LNCAP (cell line): ENCODE results near the gene AFF2.

Source experiments
- CTCF ChIP-seq: fragments of 450-650 bp; IDR thresholded peaks from 2 replicates; pipeline ENCODE4 v1.5.1; 2017; ENCODE audit warnings: mild to moderate bottlenecking

The AFF2 gene

GRCh38 chrX:148865277-148866210 lies 365.1 kb downstream of the AFF2 start:
- TF ChIP-seq CTCF, result no peak

GRCh38 chrX:148867596-148867995 lies 367.2 kb downstream of the AFF2 start:
- no peak for TF ChIP-seq CTCF

DNA sequence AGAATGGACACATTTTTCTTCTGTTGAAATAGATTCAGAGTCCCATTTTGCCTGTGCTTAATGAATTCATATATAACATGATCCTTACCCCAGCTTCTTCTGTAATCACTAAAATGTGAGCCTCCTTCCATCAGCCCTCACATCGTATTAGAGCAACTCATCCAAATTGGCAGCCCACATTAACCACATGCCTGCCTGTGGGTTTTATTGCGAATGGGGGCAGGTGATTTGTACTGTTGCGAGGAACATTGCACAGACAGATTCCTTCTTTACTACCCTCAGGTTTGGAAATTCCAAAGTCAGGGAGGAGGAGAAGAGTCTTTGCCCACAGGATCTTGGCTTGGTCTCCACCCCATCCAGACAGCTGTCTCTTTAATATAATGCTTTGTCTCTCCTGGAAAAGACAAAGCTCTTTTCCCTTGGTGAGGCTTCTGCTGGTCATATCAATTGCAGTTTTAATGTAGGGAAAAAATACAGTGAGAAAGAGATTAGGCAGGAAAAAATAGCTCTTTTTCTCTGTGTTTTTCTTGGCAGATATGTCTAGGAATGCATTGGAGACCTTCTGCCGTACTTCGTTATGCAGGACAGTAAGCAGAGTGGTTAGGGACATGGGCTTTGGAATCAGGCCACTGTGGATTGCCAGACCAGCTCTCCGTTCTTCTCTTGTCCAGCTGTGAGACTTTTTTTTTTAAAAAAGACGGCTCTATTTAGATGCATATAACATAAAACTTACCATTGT lies 371.2 kb downstream of the AFF2 start:
- TF ChIP-seq CTCF, result no peak

GRCh38 chrX:148872161-148872535 lies 371.7 kb downstream of the AFF2 start:
- TF ChIP-seq CTCF, result no peak

DNA sequence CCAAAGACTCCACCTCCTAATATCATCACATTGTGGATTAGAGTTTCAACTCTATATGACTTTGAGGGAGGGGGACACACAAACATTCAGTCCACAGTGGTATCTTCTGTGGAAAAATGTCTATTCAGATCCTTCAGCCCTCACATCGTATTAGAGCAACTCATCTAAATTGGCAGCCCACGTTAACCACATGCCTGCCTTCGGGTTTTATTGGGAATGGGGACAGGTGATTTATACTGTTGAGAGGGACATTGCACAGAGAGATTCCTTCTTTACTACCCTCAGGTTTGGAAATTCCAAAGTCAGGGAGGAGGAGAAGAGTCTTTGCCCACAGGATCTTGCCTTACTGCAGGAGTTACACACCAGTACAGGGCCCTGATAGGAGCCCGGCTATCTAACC lies 372.5 kb downstream of the AFF2 start:
- no peak for TF ChIP-seq CTCF

GRCh38 chrX:148874636-148875246 lies 374.3 kb downstream of the AFF2 start:
- TF ChIP-seq CTCF, result no peak

DNA sequence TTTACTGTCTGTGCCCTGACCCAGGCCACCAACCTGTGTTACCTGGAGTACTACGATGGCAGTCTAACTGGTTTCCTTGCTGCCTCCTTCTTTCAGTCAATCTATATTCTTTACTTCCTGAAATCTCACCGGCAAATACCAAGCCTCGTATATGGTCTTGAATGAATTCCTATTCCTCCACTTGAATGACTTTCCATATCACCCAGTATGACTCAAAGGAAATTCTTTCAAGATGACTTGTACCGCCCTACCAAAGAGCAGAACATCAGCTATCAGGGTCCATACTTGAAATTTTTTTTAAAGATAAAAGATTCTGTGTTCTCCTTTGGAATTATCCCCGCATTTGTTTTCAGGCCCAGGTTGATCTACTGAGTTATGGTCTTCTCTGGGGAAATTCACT lies 378.0 kb downstream of the AFF2 start:
- no peak for TF ChIP-seq CTCF
